GM06990 (cell line): ENCODE measurements around the gene GPR33.

Source experiments
- DNase-seq: peaks from one replicate; pipeline ENCODE4 v3.0.0-alpha.2; 2011; ENCODE audit not compliant: insufficient read length; ENCODE audit errors: extremely low read depth
- H3K27me3 ChIP-seq: replicated peaks from 2 replicates; pipeline ENCODE4 v1.6.0; 2011; ENCODE audit warnings: low read length; ENCODE audit not compliant: control insufficient read depth, insufficient read depth
- H3K36me3 ChIP-seq: 2 replicates; pipeline ENCODE4 v1.5.1; 2011; ENCODE audit warnings: low read length; ENCODE audit not compliant: control insufficient read depth, insufficient read depth
- H3K4me3 ChIP-seq: replicated peaks from 2 replicates; pipeline ENCODE4 v1.5.1; 2011; ENCODE audit warnings: low read depth, mild to moderate bottlenecking, control low read depth, low read length
- TF ChIP-seq, protein P1 (sequence below): IDR thresholded peaks from 2 replicates; pipeline ENCODE4 v1.5.1; 2011; ENCODE audit warnings: low read length, control low read depth, mild to moderate bottlenecking, inconsistent platforms; ENCODE audit not compliant: insufficient read depth, poor library complexity, severe bottlenecking

Gene GPR33

GRCh38 chr14:31492759-31493498, 5.1 kb upstream of the GPR33 start:
- no peak for DNase-seq
- no peak overlapping the region for H3K4me3 ChIP-seq
- no peaks in the 10 kb centered on the region for H3K36me3 ChIP-seq
- TF ChIP-seq, protein P1, sequence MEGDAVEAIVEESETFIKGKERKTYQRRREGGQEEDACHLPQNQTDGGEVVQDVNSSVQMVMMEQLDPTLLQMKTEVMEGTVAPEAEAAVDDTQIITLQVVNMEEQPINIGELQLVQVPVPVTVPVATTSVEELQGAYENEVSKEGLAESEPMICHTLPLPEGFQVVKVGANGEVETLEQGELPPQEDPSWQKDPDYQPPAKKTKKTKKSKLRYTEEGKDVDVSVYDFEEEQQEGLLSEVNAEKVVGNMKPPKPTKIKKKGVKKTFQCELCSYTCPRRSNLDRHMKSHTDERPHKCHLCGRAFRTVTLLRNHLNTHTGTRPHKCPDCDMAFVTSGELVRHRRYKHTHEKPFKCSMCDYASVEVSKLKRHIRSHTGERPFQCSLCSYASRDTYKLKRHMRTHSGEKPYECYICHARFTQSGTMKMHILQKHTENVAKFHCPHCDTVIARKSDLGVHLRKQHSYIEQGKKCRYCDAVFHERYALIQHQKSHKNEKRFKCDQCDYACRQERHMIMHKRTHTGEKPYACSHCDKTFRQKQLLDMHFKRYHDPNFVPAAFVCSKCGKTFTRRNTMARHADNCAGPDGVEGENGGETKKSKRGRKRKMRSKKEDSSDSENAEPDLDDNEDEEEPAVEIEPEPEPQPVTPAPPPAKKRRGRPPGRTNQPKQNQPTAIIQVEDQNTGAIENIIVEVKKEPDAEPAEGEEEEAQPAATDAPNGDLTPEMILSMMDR, result no peak
- no peaks in the 10 kb centered on the region for H3K27me3 ChIP-seq

DNA sequence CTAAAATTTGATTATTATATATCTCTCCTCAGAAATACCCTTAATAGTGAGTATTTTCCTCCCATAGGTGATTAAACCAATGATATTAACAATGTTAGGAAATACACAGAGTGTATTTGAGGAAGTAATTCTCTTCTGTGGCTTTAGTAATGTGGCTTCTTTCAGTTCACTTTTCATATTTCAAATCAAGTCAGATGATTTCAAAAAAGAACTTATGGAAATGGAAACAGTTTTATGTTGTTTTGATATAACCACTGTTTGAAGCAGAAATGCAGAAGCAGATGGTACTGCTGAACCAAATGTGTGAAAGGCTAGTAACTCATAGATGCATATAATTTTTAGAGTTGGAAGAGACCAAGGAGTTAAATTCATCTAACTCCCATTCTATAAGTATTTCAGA, 1.9 kb upstream of the GPR33 start:
- TF ChIP-seq, protein P1, result no peak
- Histone ChIP-seq H3K27me3 (no peaks in the 10 kb centered on the region), H3K4me3 (no peak overlapping the region), H3K36me3 (no peaks in the 10 kb centered on the region)
- no peak for DNase-seq

- no peaks in the 10 kb centered on the region for H3K36me3 ChIP-seq
- H3K27me3 ChIP-seq, result no peaks in the 10 kb centered on the region
- H3K4me3 ChIP-seq, result no peak overlapping the region
- TF ChIP-seq, protein P1, result no peak
- DNase-seq, result no peak
Observed at GRCh38 chr14:31486764-31487163, 1.1 kb downstream of the GPR33 start.

GRCh38 chr14:31484754-31485153, 3.1 kb downstream of the GPR33 start:
- Histone ChIP-seq H3K4me3 (no peak overlapping the region), H3K27me3 (no peaks in the 10 kb centered on the region), H3K36me3 (no peaks in the 10 kb centered on the region)
- no peak for DNase-seq
- TF ChIP-seq, protein P1, result no peak

DNA sequence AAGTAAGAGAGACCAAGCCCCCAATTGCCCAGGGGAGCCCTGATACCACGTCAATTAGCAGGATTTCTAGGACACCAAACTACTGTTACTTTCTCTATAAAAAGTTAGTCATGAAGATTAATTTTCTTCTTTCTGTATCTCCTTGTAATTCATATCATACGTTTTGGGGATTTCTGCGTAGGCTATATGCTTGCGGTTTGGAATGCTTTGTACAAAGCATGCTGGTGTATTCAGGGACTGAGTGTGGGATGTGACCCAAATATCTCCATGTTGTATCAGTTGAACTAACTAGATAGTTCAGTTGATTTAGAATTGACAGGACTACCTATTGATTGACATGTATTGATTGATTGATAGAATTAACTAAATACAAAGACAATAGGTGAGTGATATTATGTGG, 7.7 kb downstream of the GPR33 start:
- Histone ChIP-seq H3K36me3 (no peaks in the 10 kb centered on the region), H3K4me3 (no peak overlapping the region), H3K27me3 (no peaks in the 10 kb centered on the region)
- no peak for DNase-seq
- TF ChIP-seq, protein P1, result no peak

DNA sequence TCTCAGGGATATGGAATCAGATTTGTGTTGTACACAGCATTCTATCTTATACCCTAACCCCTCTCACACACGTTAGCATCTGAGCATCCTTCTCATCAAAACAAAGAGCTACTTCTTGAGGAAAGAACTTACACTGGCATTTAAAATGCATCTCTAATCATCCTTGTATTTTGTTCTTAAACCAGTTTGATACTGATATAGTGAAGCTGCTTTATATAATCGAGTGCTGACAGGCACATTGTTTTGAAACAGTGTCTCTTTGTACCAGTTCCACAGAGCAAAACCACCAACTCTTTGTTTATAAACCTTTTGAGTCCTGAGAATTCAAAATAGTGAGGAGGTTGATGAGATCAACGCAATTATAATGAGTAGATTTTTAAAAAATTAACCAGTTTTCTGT, 8.8 kb downstream of the GPR33 start:
- Histone ChIP-seq H3K27me3 (no peaks in the 10 kb centered on the region), H3K36me3 (no peaks in the 10 kb centered on the region), H3K4me3 (no peak overlapping the region)
- TF ChIP-seq, protein P1, result no peak
- no peak for DNase-seq
